GM12801 (cell line): ENCODE measurements around the gene FOXO3.

Source experiments
- CTCF ChIP-seq: IDR thresholded peaks from one replicate; pipeline ENCODE4 v1.5.1; 2011; ENCODE audit warnings: control low read depth; ENCODE audit not compliant: insufficient read length; ENCODE audit errors: extremely low read depth

Gene FOXO3

GRCh38 chr6:108580646-108581045 is 19.9 kb downstream of the FOXO3 start:
- no peak for TF ChIP-seq CTCF

GRCh38 chr6:108581237-108581931 is 20.7 kb downstream of the FOXO3 start:
- TF ChIP-seq CTCF = no peak

- TF ChIP-seq CTCF = no peak
Observed at GRCh38 chr6:108581932-108582475, 21.3 kb downstream of the FOXO3 start.

GRCh38 chr6:108582618-108583017 is 21.9 kb downstream of the FOXO3 start:
- TF ChIP-seq CTCF = no peak

- no peak for TF ChIP-seq CTCF
Observed at GRCh38 chr6:108584323-108584722, 23.6 kb downstream of the FOXO3 start.

- no peak for TF ChIP-seq CTCF
Observed at GRCh38 chr6:108585359-108585758, 24.6 kb downstream of the FOXO3 start.

GRCh38 chr6:108585921-108586536 is 25.3 kb downstream of the FOXO3 start:
- no peak for TF ChIP-seq CTCF
